Activated naive CD8-positive, alpha-beta T cell (primary cell): ENCODE measurements around the gene NETO1.
A peak's percentile ranks its signal among the peaks of the same experiment; 100 is the strongest.

Experiments used
- H3K27ac Mint-ChIP-seq: one replicate; pipeline ENCODE4 v1.8.0; 2021; ENCODE audit warnings: mixed read lengths
- H3K27me3 Mint-ChIP-seq: one replicate; pipeline ENCODE4 v1.8.0; 2021; ENCODE audit warnings: mixed read lengths
- H3K36me3 Mint-ChIP-seq: one replicate; pipeline ENCODE4 v1.8.0; 2021; ENCODE audit warnings: mixed read lengths
- H3K4me1 Mint-ChIP-seq: one replicate; pipeline ENCODE4 v1.8.0; 2021; ENCODE audit warnings: low read depth, mixed read lengths
- H3K4me3 Mint-ChIP-seq: one replicate; pipeline ENCODE4 v1.8.0; 2021; ENCODE audit warnings: mild to moderate bottlenecking, mixed read lengths
- H3K9me3 Mint-ChIP-seq: one replicate; pipeline ENCODE4 v1.8.0; 2021; ENCODE audit warnings: low read depth, mixed read lengths

Gene NETO1

GRCh38 chr18:72867746-72868584 lies at the start of gene NETO1:
NETO1 (minus strand) TSS chr18:72867987; CDS start chr18:72867291, 696 bp downstream.
- no peak within 1 kb of the TSS for H3K27ac Mint-ChIP-seq
- H3K36me3 Mint-ChIP-seq, result no peaks in the 10 kb centered on the region
- H3K27me3 Mint-ChIP-seq, result peaks cover 19% of the 10 kb centered on the region
- H3K9me3 Mint-ChIP-seq, result no peaks in the 10 kb centered on the region
- H3K4me3 Mint-ChIP-seq, result no peak within 1 kb of the TSS
- H3K4me1 Mint-ChIP-seq, result peaks cover 5% of the 10 kb centered on the region

GRCh38 chr18:72910045-72910444 lies 42.3 kb upstream of the NETO1 start:
- no peak overlapping the region for H3K4me3 Mint-ChIP-seq
- H3K27ac Mint-ChIP-seq, result no peak overlapping the region
- no peaks in the 10 kb centered on the region for H3K27me3 Mint-ChIP-seq
- H3K4me1 Mint-ChIP-seq, result no peaks in the 10 kb centered on the region
- no peaks in the 10 kb centered on the region for H3K36me3 Mint-ChIP-seq
- H3K9me3 Mint-ChIP-seq, result no peaks in the 10 kb centered on the region

GRCh38 chr18:72908181-72908580 lies 40.4 kb upstream of the NETO1 start:
- no peak overlapping the region for H3K4me3 Mint-ChIP-seq

GRCh38 chr18:72903033-72903432 lies 35.2 kb upstream of the NETO1 start:
- Mint-ChIP-seq H3K4me3 (no peak overlapping the region), H3K9me3 (no peaks in the 10 kb centered on the region), H3K27ac (no peak overlapping the region), H3K27me3 (no peaks in the 10 kb centered on the region), H3K36me3 (no peaks in the 10 kb centered on the region), H3K4me1 (no peaks in the 10 kb centered on the region)

More at GRCh38 chr18:72908181-72908580, 40.4 kb upstream of the NETO1 start:
- H3K27me3 Mint-ChIP-seq, result no peaks in the 10 kb centered on the region
- no peaks in the 10 kb centered on the region for H3K9me3 Mint-ChIP-seq
- no peak overlapping the region for H3K27ac Mint-ChIP-seq
- H3K4me1 Mint-ChIP-seq, result no peaks in the 10 kb centered on the region
- no peaks in the 10 kb centered on the region for H3K36me3 Mint-ChIP-seq

- H3K36me3 Mint-ChIP-seq, result no peaks in the 10 kb centered on the region
- H3K4me3 Mint-ChIP-seq, result no peak overlapping the region
- no peaks in the 10 kb centered on the region for H3K9me3 Mint-ChIP-seq
- H3K27me3 Mint-ChIP-seq, result no peaks in the 10 kb centered on the region
- no peaks in the 10 kb centered on the region for H3K4me1 Mint-ChIP-seq
- no peak overlapping the region for H3K27ac Mint-ChIP-seq
Measured at GRCh38 chr18:72899338-72899737, 31.6 kb upstream of the NETO1 start.

GRCh38 chr18:72898870-72899269 lies 31.1 kb upstream of the NETO1 start:
- Mint-ChIP-seq H3K36me3 (no peaks in the 10 kb centered on the region), H3K27ac (no peak overlapping the region), H3K4me3 (no peak overlapping the region), H3K9me3 (no peaks in the 10 kb centered on the region), H3K27me3 (no peaks in the 10 kb centered on the region), H3K4me1 (no peaks in the 10 kb centered on the region)

GRCh38 chr18:72895548-72895947 lies 27.8 kb upstream of the NETO1 start:
- no peak overlapping the region for H3K4me3 Mint-ChIP-seq
- no peaks in the 10 kb centered on the region for H3K4me1 Mint-ChIP-seq
- no peak overlapping the region for H3K27ac Mint-ChIP-seq
- no peaks in the 10 kb centered on the region for H3K27me3 Mint-ChIP-seq
- H3K36me3 Mint-ChIP-seq, result no peaks in the 10 kb centered on the region
- no peaks in the 10 kb centered on the region for H3K9me3 Mint-ChIP-seq

GRCh38 chr18:72878561-72878960 lies 10.8 kb upstream of the NETO1 start:
- Mint-ChIP-seq H3K27me3 (no peaks in the 10 kb centered on the region), H3K4me1 (no peaks in the 10 kb centered on the region), H3K36me3 (no peaks in the 10 kb centered on the region), H3K27ac (no peak overlapping the region), H3K9me3 (no peaks in the 10 kb centered on the region), H3K4me3 (no peak overlapping the region)

GRCh38 chr18:72878143-72878542 lies 10.4 kb upstream of the NETO1 start:
- no peak overlapping the region for H3K27ac Mint-ChIP-seq
- H3K36me3 Mint-ChIP-seq, result no peaks in the 10 kb centered on the region
- H3K4me1 Mint-ChIP-seq, result no peaks in the 10 kb centered on the region
- no peak overlapping the region for H3K4me3 Mint-ChIP-seq
- H3K27me3 Mint-ChIP-seq, result no peaks in the 10 kb centered on the region
- H3K9me3 Mint-ChIP-seq, result no peaks in the 10 kb centered on the region

GRCh38 chr18:72871091-72871490 lies 3.3 kb upstream of the NETO1 start:
- Mint-ChIP-seq H3K27ac (no peak overlapping the region), H3K4me3 (no peak overlapping the region), H3K9me3 (no peaks in the 10 kb centered on the region), H3K4me1 (peaks cover 5% of the 10 kb centered on the region), H3K27me3 (peaks cover 14% of the 10 kb centered on the region), H3K36me3 (no peaks in the 10 kb centered on the region)

GRCh38 chr18:72869226-72870185 lies 1.7 kb upstream of the NETO1 start:
- peaks cover 19% of the 10 kb centered on the region for H3K27me3 Mint-ChIP-seq
- peaks cover 5% of the 10 kb centered on the region for H3K4me1 Mint-ChIP-seq
- no peaks in the 10 kb centered on the region for H3K36me3 Mint-ChIP-seq
- H3K9me3 Mint-ChIP-seq, result no peaks in the 10 kb centered on the region
- no peak overlapping the region for H3K27ac Mint-ChIP-seq
- H3K4me3 Mint-ChIP-seq, result peak overlapping the region; percentile 18

- H3K4me3 Mint-ChIP-seq, result no peak overlapping the region
Measured at GRCh38 chr18:72868585-72869225, 918 bp upstream of the NETO1 start.

GRCh38 chr18:72866901-72867745 lies 664 bp downstream of the NETO1 start:
- Mint-ChIP-seq H3K36me3 (no peaks in the 10 kb centered on the region), H3K27ac (no peak overlapping the region), H3K4me1 (peaks cover 5% of the 10 kb centered on the region), H3K4me3 (no peak overlapping the region), H3K9me3 (no peaks in the 10 kb centered on the region), H3K27me3 (peaks cover 19% of the 10 kb centered on the region)

More at GRCh38 chr18:72868585-72869225, 918 bp upstream of the NETO1 start:
- no peak overlapping the region for H3K27ac Mint-ChIP-seq
- H3K9me3 Mint-ChIP-seq, result no peaks in the 10 kb centered on the region
- H3K4me1 Mint-ChIP-seq, result peaks cover 5% of the 10 kb centered on the region
- peaks cover 19% of the 10 kb centered on the region for H3K27me3 Mint-ChIP-seq
- H3K36me3 Mint-ChIP-seq, result no peaks in the 10 kb centered on the region

- Mint-ChIP-seq H3K36me3 (no peaks in the 10 kb centered on the region), H3K9me3 (no peaks in the 10 kb centered on the region), H3K27me3 (peaks cover 19% of the 10 kb centered on the region), H3K27ac (no peak overlapping the region), H3K4me3 (no peak overlapping the region), H3K4me1 (peaks cover 5% of the 10 kb centered on the region)
Measured at GRCh38 chr18:72866442-72866900, 1.3 kb downstream of the NETO1 start.
